SHP77 treated with DMSO at 0.1 percent for 48 hours (cell line): Measurements from ENCODE around the gene ABL1.
"Not testable (repeated sequence)": the region's sequence is repeated elsewhere in the genome, so short reads cannot be mapped to it uniquely, and the experiment has no call there.

Source experiments
- DNase-seq: peaks from one replicate; lab custom pipeline; 2025; lab: John Stamatoyannopoulos, UW

The ABL1 gene

DNA sequence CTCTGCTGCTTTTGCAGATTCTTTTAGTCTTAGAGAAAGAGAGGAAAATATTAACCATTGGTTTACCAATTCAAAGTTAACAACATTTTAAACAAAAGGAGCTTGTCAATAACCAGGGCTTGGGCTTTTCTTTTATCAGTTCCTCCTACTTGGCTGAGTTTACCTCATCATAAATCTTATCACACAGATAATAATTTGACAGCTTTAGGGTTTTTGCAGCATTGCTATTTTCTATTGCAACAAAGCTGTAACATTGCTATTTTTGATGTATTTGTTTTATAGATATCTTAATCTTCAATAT is 9.8 kb upstream of the ABL1 start:
- DNase-seq = no peak

GRCh38 chr9:130825809-130826208 is 9.2 kb upstream of the ABL1 start:
- no peak for DNase-seq

DNA sequence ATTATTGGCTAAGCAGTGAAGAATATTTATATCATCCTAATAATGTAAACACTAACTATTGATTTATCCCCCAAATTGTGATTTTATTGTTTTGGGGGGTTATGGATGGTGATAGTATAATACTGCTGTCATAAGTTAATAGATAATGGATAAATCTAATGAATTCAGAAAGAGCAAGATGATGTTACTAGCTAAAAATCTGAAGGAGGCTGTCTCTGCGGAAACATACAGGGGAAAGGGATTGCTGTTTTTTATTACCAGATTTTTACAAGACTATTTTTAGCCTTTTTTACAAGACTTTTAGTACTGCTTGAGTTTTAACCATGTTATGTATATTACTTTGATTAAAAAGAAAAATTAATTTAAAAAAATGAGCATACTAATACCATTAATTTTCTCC is 5.3 kb upstream of the ABL1 start:
- no peak for DNase-seq

- DNase-seq = no peak
Observed at GRCh38 chr9:130830231-130830760, 4.8 kb upstream of the ABL1 start.

DNA sequence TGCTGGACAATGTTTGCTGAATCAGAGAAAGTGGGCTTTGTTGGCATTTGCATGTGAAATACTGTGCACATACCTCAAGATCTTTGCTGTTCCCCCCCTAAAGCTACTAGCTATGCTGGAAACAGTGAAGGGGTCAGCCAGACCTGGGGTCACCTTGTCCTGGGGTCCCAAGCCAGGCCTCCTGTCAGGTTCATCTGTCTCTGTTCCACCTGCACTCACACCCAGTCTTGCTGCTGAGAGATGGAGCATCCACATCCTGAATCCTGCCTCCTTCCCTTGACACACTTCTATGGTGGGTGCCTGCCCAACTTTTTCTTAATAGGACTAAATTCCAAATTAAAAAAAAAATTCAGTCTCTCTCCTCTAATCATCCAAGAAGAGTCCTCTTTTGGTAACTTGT is 4.0 kb upstream of the ABL1 start:
- no peak for DNase-seq

DNA sequence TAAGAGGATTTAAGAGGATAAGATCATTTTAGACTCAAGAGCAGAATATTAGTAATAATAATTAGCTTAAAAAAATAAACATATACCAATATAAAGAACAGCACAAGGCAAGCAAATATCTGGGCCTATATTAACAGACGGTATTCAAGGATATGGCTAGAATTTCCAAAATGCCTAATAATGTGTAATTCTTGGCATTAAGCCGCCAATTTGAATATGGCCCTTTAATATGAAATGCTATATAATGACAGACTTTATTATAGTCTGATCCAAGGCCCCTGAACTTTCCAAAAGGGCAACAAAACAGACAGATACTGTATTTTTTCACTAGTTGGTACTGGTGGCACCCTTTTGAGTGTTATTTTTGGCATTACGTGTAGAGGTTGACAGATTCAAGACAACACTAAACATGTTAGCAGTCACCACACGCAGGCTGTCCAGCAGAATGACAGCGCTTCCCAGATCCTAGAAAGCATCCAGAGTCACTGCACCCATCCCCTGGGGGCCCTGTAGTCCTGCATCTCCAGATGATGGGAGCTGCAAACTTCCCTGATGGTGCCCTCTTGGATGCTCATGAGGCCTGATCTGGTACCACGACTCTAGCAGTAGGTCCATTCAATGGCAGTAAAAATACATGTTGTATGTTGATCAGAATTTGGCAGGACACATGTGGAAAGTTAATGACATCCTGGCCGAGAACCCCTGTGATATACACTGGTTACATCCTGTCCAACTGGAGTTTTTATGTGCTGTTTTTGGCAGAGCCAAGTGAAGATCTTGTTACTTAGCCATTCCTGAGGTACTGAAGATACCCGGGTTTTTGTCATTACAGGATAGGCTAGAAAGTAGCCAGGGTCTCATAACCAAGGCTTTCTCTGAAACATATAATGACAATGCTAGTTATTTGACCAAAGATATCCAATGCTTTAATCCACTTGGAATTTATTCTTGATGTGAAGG is 1.7 kb upstream of the ABL1 start:
- DNase-seq = no peak

DNA sequence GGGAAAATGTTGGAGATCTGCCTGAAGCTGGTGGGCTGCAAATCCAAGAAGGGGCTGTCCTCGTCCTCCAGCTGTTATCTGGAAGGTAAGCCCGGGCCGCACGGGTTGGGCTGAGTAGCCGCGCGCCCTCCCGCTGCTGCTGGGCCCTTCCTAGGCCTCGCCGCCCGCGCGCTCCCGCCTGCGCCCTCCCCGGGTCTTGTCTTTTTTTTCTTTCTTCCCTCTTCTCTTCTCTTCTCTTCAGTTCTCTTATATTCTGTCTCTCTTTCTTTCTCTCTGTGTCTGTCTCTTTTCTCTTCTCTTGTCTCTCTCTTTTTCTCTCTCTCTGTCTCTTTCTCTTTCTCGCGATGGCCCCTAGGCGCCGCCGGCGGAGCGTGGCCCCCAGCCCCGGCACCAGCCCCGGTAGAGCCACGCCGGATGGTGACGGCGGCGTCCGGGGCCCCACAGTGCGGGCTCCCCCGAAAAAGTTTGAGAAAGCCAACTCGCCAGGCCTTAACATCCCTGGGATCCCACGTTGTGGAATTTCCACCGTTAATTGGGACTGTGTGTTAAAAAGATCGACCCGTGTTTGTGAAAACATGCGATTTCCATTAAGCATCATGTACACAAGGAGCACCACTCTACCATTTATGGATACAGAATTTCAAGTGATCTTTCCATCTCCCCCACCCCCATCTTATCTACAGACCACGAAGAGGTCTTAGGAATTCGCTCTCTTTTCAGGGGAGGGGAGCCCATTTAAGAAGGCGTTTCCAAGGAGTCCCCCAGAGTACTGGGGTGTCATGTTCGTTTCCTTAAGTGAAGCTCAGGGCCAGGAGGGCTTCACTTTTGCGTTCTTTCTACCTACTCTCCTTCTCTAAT is 616 bp downstream of the ABL1 start:
- DNase-seq = no peak

GRCh38 chr9:130837002-130837511 is 2.0 kb downstream of the ABL1 start:
- DNase-seq = no peak

GRCh38 chr9:130837643-130838042 is 2.6 kb downstream of the ABL1 start:
- DNase-seq = no peak

- DNase-seq = no peak
Observed at GRCh38 chr9:130839132-130840111, 4.4 kb downstream of the ABL1 start.

GRCh38 chr9:130842545-130842944 is 7.5 kb downstream of the ABL1 start:
- DNase-seq = no peak

GRCh38 chr9:130843049-130843908 is 8.2 kb downstream of the ABL1 start:
- DNase-seq = no peak

- no peak for DNase-seq
Observed at GRCh38 chr9:130844044-130844451, 9.0 kb downstream of the ABL1 start.

DNA sequence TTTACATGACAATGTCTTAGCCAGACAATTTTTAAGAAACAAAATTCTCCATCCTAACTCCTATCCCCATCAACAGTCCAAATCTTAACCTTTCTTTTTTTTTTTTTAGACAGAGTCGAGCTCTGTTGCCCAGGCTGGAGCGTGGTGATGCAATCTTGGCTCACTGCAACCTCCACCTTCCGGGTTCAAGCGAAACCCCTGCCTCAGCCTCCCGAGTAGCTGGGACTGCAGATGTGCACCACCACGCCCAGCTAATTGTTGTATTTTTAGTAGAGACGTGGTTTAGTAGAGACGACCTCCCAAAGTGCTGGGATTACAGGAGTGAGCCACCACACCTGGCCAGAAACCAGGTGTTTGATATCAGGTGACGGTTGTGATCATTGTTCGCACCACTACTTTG is 10.2 kb downstream of the ABL1 start:
- DNase-seq = no peak

DNA sequence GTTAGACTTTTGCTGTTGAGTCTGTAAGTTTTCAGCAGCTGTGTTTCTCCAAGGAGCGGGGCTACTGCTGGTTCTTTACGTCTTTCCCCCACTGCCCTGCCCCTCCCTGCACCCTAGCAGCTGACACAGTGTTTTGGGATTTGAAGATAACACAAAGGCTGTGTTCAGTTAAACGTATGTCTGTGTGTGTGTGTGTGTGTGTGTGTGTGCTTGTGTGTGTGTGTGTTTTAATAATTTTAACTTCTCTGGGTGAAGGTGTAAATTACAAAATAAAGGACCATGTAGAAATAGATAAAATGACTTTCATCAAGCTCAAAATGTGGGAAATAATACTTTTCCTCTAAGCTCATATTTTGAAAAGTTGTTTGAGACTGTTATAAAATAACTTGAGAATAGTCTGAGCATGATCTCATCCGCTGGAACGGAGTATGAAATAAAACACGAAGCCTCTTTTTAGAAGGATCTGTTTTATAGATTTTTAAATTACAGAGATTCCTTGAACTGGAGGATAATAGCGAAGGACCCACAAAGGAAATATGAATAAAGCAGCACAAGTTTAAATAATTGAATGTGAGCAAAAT is 10.9 kb downstream of the ABL1 start:
- DNase-seq = no peak

GRCh38 chr9:130846487-130847305 is 11.6 kb downstream of the ABL1 start:
- DNase-seq = no peak

GRCh38 chr9:130847306-130848217 is 12.5 kb downstream of the ABL1 start:
- no peak for DNase-seq

- DNase-seq = not testable (repeated sequence)
Observed at GRCh38 chr9:130848514-130848913, 13.5 kb downstream of the ABL1 start.
